Measurements from ENCODE around the gene SMOC2. TPM values are rescaled to one million over a fixed set of nuclear protein-coding genes. Genes with fewer than 3 reads are reported as not detected.

The SMOC2 gene
- polyA plus RNA-seq, 3 donors: not detected

DNA sequence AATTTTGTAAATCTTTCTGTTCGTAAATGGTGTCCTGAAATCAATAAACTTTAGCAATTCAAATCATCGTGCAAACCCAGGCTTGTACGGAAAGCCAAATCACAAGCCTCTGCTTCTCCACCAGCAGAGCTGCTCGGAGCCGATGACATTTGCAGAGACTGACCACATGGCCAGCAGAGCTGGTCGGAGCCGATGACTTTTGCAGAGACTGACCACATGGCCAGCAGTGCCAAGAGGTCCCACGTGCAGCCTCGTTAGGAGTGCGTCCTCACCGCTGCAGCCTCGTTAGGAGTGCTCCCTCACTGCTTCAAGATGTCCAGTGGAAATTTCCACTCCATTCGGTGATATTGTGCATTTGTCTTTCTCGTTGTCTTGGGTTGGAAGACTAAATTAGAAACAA is 28.5 kb downstream of the SMOC2 start:
- Mint-ChIP-seq H3K4me1 (no peaks in the 10 kb centered on the region), H3K4me3 (no peak overlapping the region), H3K27ac (no peak overlapping the region), H3K9me3 (peaks cover 0 to 14% (median 8%) of the 10 kb centered on the region in 7 donors), H3K36me3 (no peaks in the 10 kb centered on the region), H3K27me3 (ENCODE audit: low read depth in 3 of 3) (peaks cover 0 to 4% (median 0%) of the 10 kb centered on the region in 3 donors)
- H3K79me2 ChIP-seq (ENCODE audit: insufficient read depth, low read length): no peaks in the 10 kb centered on the region
- 86% methylated on average over 9 of the region's 14 CpGs for WGBS (ENCODE audit: insufficient coverage)
- TF ChIP-seq, protein P1, sequence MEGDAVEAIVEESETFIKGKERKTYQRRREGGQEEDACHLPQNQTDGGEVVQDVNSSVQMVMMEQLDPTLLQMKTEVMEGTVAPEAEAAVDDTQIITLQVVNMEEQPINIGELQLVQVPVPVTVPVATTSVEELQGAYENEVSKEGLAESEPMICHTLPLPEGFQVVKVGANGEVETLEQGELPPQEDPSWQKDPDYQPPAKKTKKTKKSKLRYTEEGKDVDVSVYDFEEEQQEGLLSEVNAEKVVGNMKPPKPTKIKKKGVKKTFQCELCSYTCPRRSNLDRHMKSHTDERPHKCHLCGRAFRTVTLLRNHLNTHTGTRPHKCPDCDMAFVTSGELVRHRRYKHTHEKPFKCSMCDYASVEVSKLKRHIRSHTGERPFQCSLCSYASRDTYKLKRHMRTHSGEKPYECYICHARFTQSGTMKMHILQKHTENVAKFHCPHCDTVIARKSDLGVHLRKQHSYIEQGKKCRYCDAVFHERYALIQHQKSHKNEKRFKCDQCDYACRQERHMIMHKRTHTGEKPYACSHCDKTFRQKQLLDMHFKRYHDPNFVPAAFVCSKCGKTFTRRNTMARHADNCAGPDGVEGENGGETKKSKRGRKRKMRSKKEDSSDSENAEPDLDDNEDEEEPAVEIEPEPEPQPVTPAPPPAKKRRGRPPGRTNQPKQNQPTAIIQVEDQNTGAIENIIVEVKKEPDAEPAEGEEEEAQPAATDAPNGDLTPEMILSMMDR (IDR thresholded peaks at IDR 0.05): no peak
- intact Hi-C loops (cut with micrococcal nuclease): no loop called here
- no peak overlapping the region for H3K9ac ChIP-seq (ENCODE audit: insufficient read depth, low read length, poor library complexity, severe bottlenecking)
- no peak overlapping the region for H3K27ac ChIP-seq (ENCODE audit: low read depth in 1 of 2, low read length in 2 of 2)
- H4K20me1 ChIP-seq (ENCODE audit: insufficient read depth, low read length): no peaks in the 10 kb centered on the region
- H3K4me3 ChIP-seq (replicated peaks in 1 of 3; ENCODE audit: low read depth in 2 of 3, low read length in 3 of 3): no peak overlapping the region
- H3K9me3 ChIP-seq (replicated peaks in 1 of 2; ENCODE audit: control insufficient read depth in 1 of 2, insufficient read depth in 1 of 2, low read length in 2 of 2): peaks cover 14 to 19% of the 10 kb centered on the region in 2 donors
- H3K4me2 ChIP-seq (replicated peaks; ENCODE audit: extremely low read depth, low read length, poor library complexity, severe bottlenecking): no peak overlapping the region
- DNase-seq: no peak
- H3K4me1 ChIP-seq (ENCODE audit: control insufficient read depth in 1 of 2, insufficient read depth in 2 of 2, low read length in 2 of 2): no peaks in the 10 kb centered on the region
- no peaks in the 10 kb centered on the region for H3K36me3 ChIP-seq (replicated peaks in 1 of 2; ENCODE audit: control insufficient read depth in 1 of 2, insufficient read depth in 2 of 2, low read length in 2 of 2)
- no peaks in the 10 kb centered on the region for H3K27me3 ChIP-seq (ENCODE audit: control insufficient read depth in 2 of 2, insufficient read depth in 2 of 2, low read length in 2 of 2)
- H2AFZ ChIP-seq (ENCODE audit: insufficient read depth, low read depth, low read length, poor library complexity, severe bottlenecking): no peak overlapping the region

DNA sequence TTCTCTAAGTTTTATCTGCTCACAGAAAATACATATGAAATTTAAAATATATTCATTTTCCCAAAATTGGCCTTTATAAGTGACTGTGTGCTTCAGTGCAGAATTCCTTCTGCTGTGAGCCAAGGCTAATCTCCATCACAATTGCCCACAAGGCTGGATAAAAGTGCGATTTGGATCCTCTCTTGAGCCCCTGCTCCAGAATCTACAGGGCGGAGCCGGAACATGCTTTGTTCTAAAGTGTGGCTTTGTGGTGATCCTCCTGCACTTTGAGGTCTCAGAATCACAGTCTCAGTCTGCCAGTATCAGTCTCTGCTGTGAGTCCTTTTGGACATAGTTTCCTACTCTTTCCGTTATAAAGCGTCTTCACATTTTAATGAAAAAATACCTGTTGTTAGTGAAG is 28.9 kb downstream of the SMOC2 start:
- no peak overlapping the region for H3K27ac Mint-ChIP-seq
- 82% methylated on average over 3 of the region's 5 CpGs for WGBS (ENCODE audit: insufficient coverage)

More for the DNA sequence above, 28.9 kb downstream of the SMOC2 start:
- H3K27me3 Mint-ChIP-seq (ENCODE audit: low read depth in 3 of 3): peaks cover 0 to 4% (median 0%) of the 10 kb centered on the region in 3 donors
- H3K4me2 ChIP-seq (replicated peaks; ENCODE audit: extremely low read depth, low read length, poor library complexity, severe bottlenecking): no peak overlapping the region
- no peak for DNase-seq
- no peaks in the 10 kb centered on the region for H3K79me2 ChIP-seq (ENCODE audit: insufficient read depth, low read length)
- no peaks in the 10 kb centered on the region for H3K27me3 ChIP-seq (ENCODE audit: control insufficient read depth in 2 of 2, insufficient read depth in 2 of 2, low read length in 2 of 2)
- TF ChIP-seq, protein P1 (IDR thresholded peaks at IDR 0.05): no peak
- no peaks in the 10 kb centered on the region for H3K4me1 ChIP-seq (ENCODE audit: control insufficient read depth in 1 of 2, insufficient read depth in 2 of 2, low read length in 2 of 2)
- H3K36me3 Mint-ChIP-seq: no peaks in the 10 kb centered on the region
- H3K4me3 ChIP-seq (replicated peaks in 1 of 3; ENCODE audit: low read depth in 2 of 3, low read length in 3 of 3): no peak overlapping the region
- H3K9me3 ChIP-seq (replicated peaks in 1 of 2; ENCODE audit: control insufficient read depth in 1 of 2, insufficient read depth in 1 of 2, low read length in 2 of 2): peaks cover 17 to 20% of the 10 kb centered on the region in 2 donors
- H3K9me3 Mint-ChIP-seq: peaks cover 0 to 14% (median 8%) of the 10 kb centered on the region in 7 donors
- no peaks in the 10 kb centered on the region for H3K36me3 ChIP-seq (replicated peaks in 1 of 2; ENCODE audit: control insufficient read depth in 1 of 2, insufficient read depth in 2 of 2, low read length in 2 of 2)
- intact Hi-C loops (cut with micrococcal nuclease): no loop called here
- no peak overlapping the region for H2AFZ ChIP-seq (ENCODE audit: insufficient read depth, low read depth, low read length, poor library complexity, severe bottlenecking)
- H3K4me3 Mint-ChIP-seq: no peak overlapping the region
- no peak overlapping the region for H3K9ac ChIP-seq (ENCODE audit: insufficient read depth, low read length, poor library complexity, severe bottlenecking)
- no peak overlapping the region for H3K27ac ChIP-seq (ENCODE audit: low read depth in 1 of 2, low read length in 2 of 2)
- no peaks in the 10 kb centered on the region for H3K4me1 Mint-ChIP-seq
- H4K20me1 ChIP-seq (ENCODE audit: insufficient read depth, low read length): no peaks in the 10 kb centered on the region

Measured in CD14-positive monocyte (primary cell).